H9 (cell line): Measurements from ENCODE around the gene HFE. TPM values are rescaled to one million over a fixed set of nuclear protein-coding genes. Genes with fewer than 3 reads are reported as not detected.

Source experiments
- DNase-seq: peaks from one replicate; pipeline ENCODE4 v3.0.0-alpha.2; 2017
- H2AFZ ChIP-seq: one replicate; pipeline ENCODE4 v1.6.1; 2013; ENCODE audit warnings: mild to moderate bottlenecking, low read length, control low read depth, moderate library complexity
- H2AK5ac ChIP-seq: 2 replicates; pipeline ENCODE4 v1.6.1; 2013; ENCODE audit warnings: low read length, control low read depth, mixed read lengths; ENCODE audit not compliant: insufficient read length
- H2BK120ac ChIP-seq: one replicate; pipeline ENCODE4 v1.6.1; 2013; ENCODE audit warnings: low read depth, mild to moderate bottlenecking, low read length, control low read depth, inconsistent platforms; ENCODE audit not compliant: poor library complexity, severe bottlenecking
- H2BK12ac ChIP-seq: 2 replicates; pipeline ENCODE4 v1.6.1; 2013; ENCODE audit warnings: low read length, control low read depth, mixed read lengths, low read depth; ENCODE audit not compliant: insufficient read length
- H2BK15ac ChIP-seq: 2 replicates; pipeline ENCODE4 v1.6.1; 2013; ENCODE audit warnings: low read depth, low read length, control low read depth
- H2BK20ac ChIP-seq: one replicate; pipeline ENCODE4 v1.6.1; 2013; ENCODE audit warnings: low read depth, mild to moderate bottlenecking, low read length, control low read depth, inconsistent platforms; ENCODE audit not compliant: poor library complexity, severe bottlenecking
- H2BK5ac ChIP-seq: 2 replicates; pipeline ENCODE4 v1.6.1; 2013; ENCODE audit warnings: low read length, control low read depth, mixed read lengths; ENCODE audit not compliant: insufficient read length
- H3K14ac ChIP-seq: 2 replicates; pipeline ENCODE4 v1.6.1; 2013; ENCODE audit warnings: low read length, control low read depth; ENCODE audit not compliant: insufficient read depth
- H3K18ac ChIP-seq: 2 replicates; pipeline ENCODE4 v1.6.1; 2013; ENCODE audit warnings: low read depth, mild to moderate bottlenecking, mixed read lengths, low read length, control low read depth; ENCODE audit not compliant: insufficient read length
- H3K23ac ChIP-seq: 2 replicates; pipeline ENCODE4 v1.6.1; 2013; ENCODE audit warnings: low read length, control low read depth, mixed read lengths, low read depth; ENCODE audit not compliant: insufficient read length
- H3K23me2 ChIP-seq: 2 replicates; pipeline ENCODE4 v1.6.1; 2013; ENCODE audit warnings: low read depth, mild to moderate bottlenecking, mixed read lengths, low read length, control low read depth; ENCODE audit not compliant: insufficient read length, poor library complexity, severe bottlenecking
- H3K27ac ChIP-seq: 2 replicates; pipeline ENCODE4 v1.5.1; 2013; ENCODE audit warnings: low read length, control low read depth, mixed read lengths, low read depth; ENCODE audit not compliant: insufficient read length
- H3K27me3 ChIP-seq: 2 replicates; pipeline ENCODE4 v1.6.1; 2013; ENCODE audit warnings: low read length, control low read depth, inconsistent platforms; ENCODE audit not compliant: insufficient read depth
- H3K4ac ChIP-seq: 2 replicates; pipeline ENCODE4 v1.6.1; 2013; ENCODE audit warnings: low read depth, mild to moderate bottlenecking, control low read depth, inconsistent platforms, low read length, moderate library complexity
- H3K4me1 ChIP-seq: 2 replicates; pipeline ENCODE4 v1.6.1; 2013; ENCODE audit warnings: low read length, control low read depth, inconsistent platforms; ENCODE audit not compliant: insufficient read depth
- H3K4me2 ChIP-seq: 2 replicates; pipeline ENCODE4 v1.6.1; 2013; ENCODE audit warnings: low read length, control low read depth, mixed read lengths; ENCODE audit not compliant: insufficient read length, insufficient read depth
- H3K56ac ChIP-seq: 2 replicates; pipeline ENCODE4 v1.6.1; 2013; ENCODE audit warnings: low read depth, mild to moderate bottlenecking, mixed read lengths, low read length, control low read depth; ENCODE audit not compliant: insufficient read length
- H3K79me1 ChIP-seq: 2 replicates; pipeline ENCODE4 v1.6.1; 2013; ENCODE audit warnings: low read depth, mild to moderate bottlenecking, moderate library complexity, low read length, control low read depth, inconsistent platforms; ENCODE audit not compliant: insufficient read depth, poor library complexity, severe bottlenecking
- H3K79me2 ChIP-seq: 2 replicates; pipeline ENCODE4 v1.6.1; 2013; ENCODE audit warnings: low read length, control low read depth, inconsistent platforms; ENCODE audit not compliant: insufficient read depth
- H3K9ac ChIP-seq: 2 replicates; pipeline ENCODE4 v1.6.1; 2013; ENCODE audit warnings: low read length, control low read depth, mixed read lengths; ENCODE audit not compliant: insufficient read length; ENCODE audit errors: extremely low read depth
- H3K9me3 ChIP-seq: one replicate; pipeline ENCODE4 v1.6.1; 2013; ENCODE audit warnings: low read depth, low read length, inconsistent platforms; ENCODE audit not compliant: control insufficient read depth
- H3T11ph ChIP-seq: one replicate; pipeline ENCODE4 v1.6.1; 2013; ENCODE audit warnings: mild to moderate bottlenecking, low read length, control low read depth, inconsistent platforms
- H4K20me1 ChIP-seq: one replicate; pipeline ENCODE4 v1.6.1; 2013; ENCODE audit not compliant: control insufficient read depth, insufficient read length, insufficient read depth
- H4K5ac ChIP-seq: 2 replicates; pipeline ENCODE4 v1.6.1; 2013; ENCODE audit warnings: low read depth, mild to moderate bottlenecking, mixed read lengths, low read length, control low read depth; ENCODE audit not compliant: insufficient read length
- H4K8ac ChIP-seq: replicated peaks from 2 replicates; pipeline ENCODE4 v1.6.1; 2013; ENCODE audit warnings: low read length, control low read depth, mixed read lengths, low read depth; ENCODE audit not compliant: insufficient read length
- H4K91ac ChIP-seq: 2 replicates; pipeline ENCODE4 v1.6.1; 2013; ENCODE audit warnings: low read depth, mild to moderate bottlenecking, moderate library complexity, mixed read lengths, low read length, control low read depth; ENCODE audit not compliant: insufficient read length
- H3K27ac Mint-ChIP-seq, 3 experiments: 2 replicates in 2 of 3; 3 replicates in 1 of 3; pipeline ENCODE4 v1.8.0; 2020 to 2021; ENCODE audit warnings: mixed read lengths in 3 of 3, mild to moderate bottlenecking in 1 of 3, moderate library complexity in 1 of 3
- H3K27me3 Mint-ChIP-seq: 2 replicates; pipeline ENCODE4 v1.8.0; 2021; ENCODE audit warnings: low read depth, mild to moderate bottlenecking, moderate library complexity, mixed read lengths
- H3K36me3 Mint-ChIP-seq, 3 experiments: 2 replicates in 2 of 3; 3 replicates in 1 of 3; pipeline ENCODE4 v1.8.0; 2020 to 2021; ENCODE audit warnings: low read depth in 3 of 3, mixed read lengths in 3 of 3; ENCODE audit not compliant: insufficient read depth in 1 of 3
- H3K4me1 Mint-ChIP-seq, 2 experiments: 2 replicates each; pipeline ENCODE4 v1.8.0; 2020; ENCODE audit warnings: mixed read lengths in 2 of 2
- H3K4me3 Mint-ChIP-seq, 2 experiments: 2 replicates in 1 of 2; 3 replicates in 1 of 2; pipeline ENCODE4 v1.8.0; 2020 to 2021; ENCODE audit warnings: mild to moderate bottlenecking in 2 of 2, mixed read lengths in 2 of 2, moderate library complexity in 1 of 2
- H3K9me3 Mint-ChIP-seq, 2 experiments: 2 replicates in 1 of 2; 3 replicates in 1 of 2; pipeline ENCODE4 v1.8.0; 2020; ENCODE audit warnings: mild to moderate bottlenecking in 2 of 2, mixed read lengths in 2 of 2, moderate library complexity in 1 of 2
- WGBS: extraction: QIAGEN DNeasy Blood & Tissue Kit; methylation state at CpG from one replicate; pipeline ENCODE4 v1.1.7; 2013; ENCODE audit warnings: missing lambda C conversion rate, low lambda C conversion rate, mixed read lengths; ENCODE audit not compliant: insufficient read length; ENCODE audit errors: extremely low coverage; 5-methylcytosine and 5-hydroxymethylcytosine counted together
- total RNA-seq: library from RNA; stranded (reverse); gene quantifications from 2 replicates; pipeline ENCODE4 v1.2.1, GENCODE V29; 2021
- TF ChIP-seq, protein P1 (sequence below): fragments of 200-600 bp; sonication (generic); conservative IDR thresholded peaks from 3 replicates; pipeline ENCODE4 v1.8.0; 2021; ENCODE audit warnings: antibody characterized with exemption, mild to moderate bottlenecking

Gene HFE
- total RNA-seq, 1 experiment from 2014 or later, result 0.98 TPM

DNA sequence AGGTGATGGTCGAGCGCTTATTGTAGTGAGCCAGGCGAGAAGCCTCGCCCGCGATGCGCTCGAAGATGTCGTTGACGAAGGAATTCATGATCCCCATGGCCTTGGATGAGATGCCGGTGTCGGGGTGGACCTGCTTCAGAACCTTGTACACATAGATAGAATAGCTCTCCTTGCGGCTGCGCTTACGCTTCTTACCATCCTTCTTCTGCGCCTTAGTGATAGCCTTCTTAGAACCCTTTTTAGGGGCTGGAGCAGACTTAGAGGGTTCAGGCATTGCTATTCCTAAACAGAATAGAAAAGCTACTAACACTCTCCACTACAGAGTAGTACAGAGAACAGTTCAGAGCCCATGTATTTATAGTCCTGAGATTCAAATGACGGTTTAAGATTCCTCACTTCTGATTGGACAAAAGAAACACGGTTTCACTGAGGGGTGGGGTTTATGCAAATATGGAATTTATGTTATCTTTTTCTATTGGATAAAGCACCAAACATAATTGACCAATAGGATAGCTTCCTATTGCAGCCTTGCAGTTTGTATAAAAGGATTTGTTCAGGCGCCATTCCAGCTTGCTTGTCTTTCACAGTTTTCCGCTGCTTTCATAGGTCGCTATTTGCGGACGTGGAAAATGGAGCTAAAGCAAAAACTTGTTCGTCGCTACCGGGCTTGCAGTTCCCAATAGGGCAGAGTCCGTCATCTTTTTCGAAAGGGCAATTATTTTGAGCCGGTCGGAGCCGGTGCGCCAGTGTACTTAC is 43.7 kb upstream of the HFE start:
- peaks cover 0 to 8% (median 2%) of the 10 kb centered on the region in 3 experiments; a peak in 2 of 7 replicates for H3K36me3 Mint-ChIP-seq
- peak overlapping the region; percentile 38 for H3K9ac ChIP-seq

More for the DNA sequence above, 43.7 kb upstream of the HFE start:
- H3K4me2 ChIP-seq, result peak overlapping the region; percentile 28
- H2BK12ac ChIP-seq, result no peak overlapping the region
- Mint-ChIP-seq H3K27me3 (no peaks in the 10 kb centered on the region), H3K27ac (peak overlapping the region in 2 of 3 experiments; percentile 31 to 98; a peak in 4 of 7 replicates), H3K4me1 (peaks cover 23 to 30% of the 10 kb centered on the region in 2 experiments), H3K9me3 (peaks cover 0 to 2% of the 10 kb centered on the region in 2 experiments; a peak in 2 of 5 replicates), H3K4me3 (peak overlapping the region in 1 of 2 experiments; percentile 59; a peak in 3 of 5 replicates)
- H2BK5ac ChIP-seq, result no peak overlapping the region
- no peak overlapping the region for H4K91ac ChIP-seq
- no peak overlapping the region for H2BK15ac ChIP-seq
- no CpG with 5 or more reads among the region's 32 CpGs for WGBS
- H3T11ph ChIP-seq, result no peak overlapping the region
- H2BK120ac ChIP-seq, result no peak overlapping the region
- peak overlapping the region; percentile 86 for H3K18ac ChIP-seq
- no peak overlapping the region for H2AK5ac ChIP-seq
- no peaks in the 10 kb centered on the region for H3K27me3 ChIP-seq
- peak overlapping the region; percentile 62; the same call in 1 of the 2 replicates for H3K14ac ChIP-seq
- H4K20me1 ChIP-seq, result no peaks in the 10 kb centered on the region
- no peaks in the 10 kb centered on the region for H3K79me1 ChIP-seq
- H3K23me2 ChIP-seq, result peaks cover 8% of the 10 kb centered on the region
- no peak overlapping the region for H2BK20ac ChIP-seq
- H3K27ac ChIP-seq, result peak overlapping the region; percentile 4
- no peak for DNase-seq
- H3K9me3 ChIP-seq, result no peaks in the 10 kb centered on the region
- TF ChIP-seq, protein P1, sequence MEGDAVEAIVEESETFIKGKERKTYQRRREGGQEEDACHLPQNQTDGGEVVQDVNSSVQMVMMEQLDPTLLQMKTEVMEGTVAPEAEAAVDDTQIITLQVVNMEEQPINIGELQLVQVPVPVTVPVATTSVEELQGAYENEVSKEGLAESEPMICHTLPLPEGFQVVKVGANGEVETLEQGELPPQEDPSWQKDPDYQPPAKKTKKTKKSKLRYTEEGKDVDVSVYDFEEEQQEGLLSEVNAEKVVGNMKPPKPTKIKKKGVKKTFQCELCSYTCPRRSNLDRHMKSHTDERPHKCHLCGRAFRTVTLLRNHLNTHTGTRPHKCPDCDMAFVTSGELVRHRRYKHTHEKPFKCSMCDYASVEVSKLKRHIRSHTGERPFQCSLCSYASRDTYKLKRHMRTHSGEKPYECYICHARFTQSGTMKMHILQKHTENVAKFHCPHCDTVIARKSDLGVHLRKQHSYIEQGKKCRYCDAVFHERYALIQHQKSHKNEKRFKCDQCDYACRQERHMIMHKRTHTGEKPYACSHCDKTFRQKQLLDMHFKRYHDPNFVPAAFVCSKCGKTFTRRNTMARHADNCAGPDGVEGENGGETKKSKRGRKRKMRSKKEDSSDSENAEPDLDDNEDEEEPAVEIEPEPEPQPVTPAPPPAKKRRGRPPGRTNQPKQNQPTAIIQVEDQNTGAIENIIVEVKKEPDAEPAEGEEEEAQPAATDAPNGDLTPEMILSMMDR, result no peak
- no peak overlapping the region for H3K23ac ChIP-seq
- no peak overlapping the region for H4K5ac ChIP-seq
- H2AFZ ChIP-seq, result no peak overlapping the region
- H3K56ac ChIP-seq, result no peak overlapping the region
- H3K79me2 ChIP-seq, result no peaks in the 10 kb centered on the region
- no peaks in the 10 kb centered on the region; the same call in 1 of the 2 replicates for H3K4me1 ChIP-seq
- H3K4ac ChIP-seq, result no peak overlapping the region; the same call in 1 of the 2 replicates
- H4K8ac ChIP-seq, result no peak overlapping the region
